ENCODE results near the gene ATP5PF. TPM values are rescaled to one million over a fixed set of nuclear protein-coding genes. Genes with fewer than 3 reads are reported as not detected.
"Not testable (repeated sequence)": the region's sequence is repeated elsewhere in the genome, so short reads cannot be mapped to it uniquely, and the experiment has no call there.

Gene ATP5PF
- total and polyA plus RNA-seq, 2 experiments from 2014 or later, result 127 to 751 TPM

GRCh38 chr21:25700741-25701140, 34.0 kb downstream of the ATP5PF start (continued):
- TF ChIP-seq, protein P1, sequence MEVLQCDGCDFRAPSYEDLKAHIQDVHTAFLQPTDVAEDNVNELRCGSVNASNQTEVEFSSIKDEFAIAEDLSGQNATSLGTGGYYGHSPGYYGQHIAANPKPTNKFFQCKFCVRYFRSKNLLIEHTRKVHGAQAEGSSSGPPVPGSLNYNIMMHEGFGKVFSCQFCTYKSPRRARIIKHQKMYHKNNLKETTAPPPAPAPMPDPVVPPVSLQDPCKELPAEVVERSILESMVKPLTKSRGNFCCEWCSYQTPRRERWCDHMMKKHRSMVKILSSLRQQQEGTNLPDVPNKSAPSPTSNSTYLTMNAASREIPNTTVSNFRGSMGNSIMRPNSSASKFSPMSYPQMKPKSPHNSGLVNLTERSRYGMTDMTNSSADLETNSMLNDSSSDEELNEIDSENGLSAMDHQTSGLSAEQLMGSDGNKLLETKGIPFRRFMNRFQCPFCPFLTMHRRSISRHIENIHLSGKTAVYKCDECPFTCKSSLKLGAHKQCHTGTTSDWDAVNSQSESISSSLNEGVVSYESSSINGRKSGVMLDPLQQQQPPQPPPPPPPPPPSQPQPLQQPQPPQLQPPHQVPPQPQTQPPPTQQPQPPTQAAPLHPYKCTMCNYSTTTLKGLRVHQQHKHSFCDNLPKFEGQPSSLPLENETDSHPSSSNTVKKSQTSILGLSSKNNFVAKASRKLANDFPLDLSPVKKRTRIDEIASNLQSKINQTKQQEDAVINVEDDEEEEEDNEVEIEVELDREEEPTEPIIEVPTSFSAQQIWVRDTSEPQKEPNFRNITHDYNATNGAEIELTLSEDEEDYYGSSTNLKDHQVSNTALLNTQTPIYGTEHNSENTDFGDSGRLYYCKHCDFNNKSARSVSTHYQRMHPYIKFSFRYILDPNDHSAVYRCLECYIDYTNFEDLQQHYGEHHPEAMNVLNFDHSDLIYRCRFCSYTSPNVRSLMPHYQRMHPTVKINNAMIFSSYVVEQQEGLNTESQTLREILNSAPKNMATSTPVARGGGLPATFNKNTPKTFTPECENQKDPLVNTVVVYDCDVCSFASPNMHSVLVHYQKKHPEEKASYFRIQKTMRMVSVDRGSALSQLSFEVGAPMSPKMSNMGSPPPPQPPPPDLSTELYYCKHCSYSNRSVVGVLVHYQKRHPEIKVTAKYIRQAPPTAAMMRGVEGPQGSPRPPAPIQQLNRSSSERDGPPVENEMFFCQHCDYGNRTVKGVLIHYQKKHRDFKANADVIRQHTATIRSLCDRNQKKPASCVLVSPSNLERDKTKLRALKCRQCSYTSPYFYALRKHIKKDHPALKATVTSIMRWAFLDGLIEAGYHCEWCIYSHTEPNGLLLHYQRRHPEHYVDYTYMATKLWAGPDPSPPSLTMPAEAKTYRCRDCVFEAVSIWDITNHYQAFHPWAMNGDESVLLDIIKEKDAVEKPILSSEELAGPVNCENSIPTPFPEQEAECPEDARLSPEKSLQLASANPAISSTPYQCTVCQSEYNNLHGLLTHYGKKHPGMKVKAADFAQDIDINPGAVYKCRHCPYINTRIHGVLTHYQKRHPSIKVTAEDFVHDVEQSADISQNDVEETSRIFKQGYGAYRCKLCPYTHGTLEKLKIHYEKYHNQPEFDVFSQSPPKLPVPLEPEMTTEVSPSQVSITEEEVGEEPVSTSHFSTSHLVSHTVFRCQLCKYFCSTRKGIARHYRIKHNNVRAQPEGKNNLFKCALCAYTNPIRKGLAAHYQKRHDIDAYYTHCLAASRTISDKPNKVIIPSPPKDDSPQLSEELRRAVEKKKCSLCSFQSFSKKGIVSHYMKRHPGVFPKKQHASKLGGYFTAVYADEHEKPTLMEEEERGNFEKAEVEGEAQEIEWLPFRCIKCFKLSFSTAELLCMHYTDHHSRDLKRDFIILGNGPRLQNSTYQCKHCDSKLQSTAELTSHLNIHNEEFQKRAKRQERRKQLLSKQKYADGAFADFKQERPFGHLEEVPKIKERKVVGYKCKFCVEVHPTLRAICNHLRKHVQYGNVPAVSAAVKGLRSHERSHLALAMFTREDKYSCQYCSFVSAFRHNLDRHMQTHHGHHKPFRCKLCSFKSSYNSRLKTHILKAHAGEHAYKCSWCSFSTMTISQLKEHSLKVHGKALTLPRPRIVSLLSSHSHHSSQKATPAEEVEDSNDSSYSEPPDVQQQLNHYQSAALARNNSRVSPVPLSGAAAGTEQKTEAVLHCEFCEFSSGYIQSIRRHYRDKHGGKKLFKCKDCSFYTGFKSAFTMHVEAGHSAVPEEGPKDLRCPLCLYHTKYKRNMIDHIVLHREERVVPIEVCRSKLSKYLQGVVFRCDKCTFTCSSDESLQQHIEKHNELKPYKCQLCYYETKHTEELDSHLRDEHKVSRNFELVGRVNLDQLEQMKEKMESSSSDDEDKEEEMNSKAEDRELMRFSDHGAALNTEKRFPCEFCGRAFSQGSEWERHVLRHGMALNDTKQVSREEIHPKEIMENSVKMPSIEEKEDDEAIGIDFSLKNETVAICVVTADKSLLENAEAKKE (CRISPR knock-in tag; IDR thresholded peaks at IDR 0.05), result no peak

GRCh38 chr21:25695461-25695860, 39.2 kb downstream of the ATP5PF start:
- not testable (repeated sequence) for H3K4me3 Mint-ChIP-seq; H4K20me1 ChIP-seq (replicated peaks; ENCODE audit: insufficient read depth); H3F3A ChIP-seq (replicated peaks; ENCODE audit: low read depth); H3K4me1 ChIP-seq (ENCODE audit: insufficient read depth); H3K4me1 Mint-ChIP-seq; H3K27ac Mint-ChIP-seq; H2AFZ ChIP-seq; DNase-seq (ENCODE audit: low spot score); H3K4me3 ChIP-seq; H3K27ac ChIP-seq (ENCODE audit: low read depth); ATAC-seq; H3K79me2 ChIP-seq (replicated peaks; ENCODE audit: insufficient read depth); H3K27me3 Mint-ChIP-seq (ENCODE audit: insufficient read depth, low read depth, poor library complexity); H3K4me2 ChIP-seq; H3K36me3 ChIP-seq (ENCODE audit: insufficient read depth); H3K27me3 ChIP-seq (ENCODE audit: insufficient read depth); H3K9me2 ChIP-seq (ENCODE audit: insufficient read depth)
- Mint-ChIP-seq H3K9me3 (peaks cover 10% of the 10 kb centered on the region), H3K36me3 (ENCODE audit: low read depth) (peaks cover 14% of the 10 kb centered on the region)

DNA sequence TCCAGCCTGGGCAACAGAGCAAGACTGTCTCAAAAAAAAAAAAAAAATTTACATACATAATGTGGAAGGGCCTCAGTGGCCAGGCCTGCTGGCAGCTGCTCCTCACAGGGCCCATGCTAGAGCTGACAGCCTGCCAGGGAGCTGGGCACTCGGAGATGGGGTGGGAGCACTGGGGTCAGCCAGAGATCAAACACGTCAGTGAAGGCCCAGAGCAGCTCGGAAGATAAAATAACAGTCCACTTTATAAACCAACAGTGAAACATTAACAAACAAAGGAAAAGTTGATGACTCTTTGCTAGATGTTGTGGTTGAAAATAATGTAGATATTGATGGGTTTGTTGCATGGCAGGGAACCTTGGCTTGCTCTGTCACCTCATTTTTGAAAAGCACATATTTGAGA, 42.7 kb downstream of the ATP5PF start:
- Histone ChIP-seq H4K20me1 (replicated peaks; ENCODE audit: insufficient read depth) (no peaks in the 10 kb centered on the region), H3K27ac (ENCODE audit: low read depth) (no peak overlapping the region), H3K36me3 (ENCODE audit: insufficient read depth) (no peaks in the 10 kb centered on the region), H3K79me2 (replicated peaks; ENCODE audit: insufficient read depth) (no peaks in the 10 kb centered on the region), H3K27me3 (ENCODE audit: insufficient read depth) (no peaks in the 10 kb centered on the region), H3F3A (replicated peaks; ENCODE audit: low read depth) (no peaks in the 10 kb centered on the region), H3K4me3 (no peak overlapping the region), H3K4me2 (no peak overlapping the region), H3K4me1 (ENCODE audit: insufficient read depth) (no peaks in the 10 kb centered on the region), H3K9me2 (ENCODE audit: insufficient read depth) (no peaks in the 10 kb centered on the region), H2AFZ (no peak overlapping the region)
- DNase-seq (ENCODE audit: low spot score), result no peak
- peaks cover 9% of the 10 kb centered on the region; the same call in 2 of the 3 replicates for H3K36me3 Mint-ChIP-seq (ENCODE audit: low read depth)
- no peak for ATAC-seq
- H3K27me3 Mint-ChIP-seq (ENCODE audit: insufficient read depth, low read depth, poor library complexity), result no peaks in the 10 kb centered on the region
- no peaks in the 10 kb centered on the region for H3K4me1 Mint-ChIP-seq
- H3K9me3 Mint-ChIP-seq, result peaks cover 8% of the 10 kb centered on the region
- no peak overlapping the region for H3K27ac Mint-ChIP-seq
- no peak overlapping the region for H3K4me3 Mint-ChIP-seq
- TF ChIP-seq STAT1 (IDR thresholded peaks at IDR 0.05; ENCODE audit: unreplicated experiment) (no peak), EZH2phosphoT487 (IDR thresholded peaks at IDR 0.05; ENCODE audit: unreplicated experiment) (no peak), ZNF331 (CRISPR knock-in tag; IDR thresholded peaks at IDR 0.05; ENCODE audit: low read depth) (no peak), EZH2 (IDR thresholded peaks at IDR 0.05; ENCODE audit: low read depth, unreplicated experiment) (no peak), CTCF (conservative IDR thresholded peaks at IDR 0.05; ENCODE audit: low read depth in 2 of 2) (no peak), CREB1 (CRISPR knock-in tag; IDR thresholded peaks at IDR 0.05; ENCODE audit: low read depth) (no peak), ZNF114 (CRISPR knock-in tag; IDR thresholded peaks at IDR 0.05) (no peak)
